OCI-LY3 (cell line): ENCODE results near the gene BABAM2.

Experiments used
- EZH2phosphoT487 ChIP-seq: fragments of 200-600 bp; shearing (Covaris generic); IDR thresholded peaks from 2 replicates; pipeline ENCODE4 v1.6.1; 2018; ENCODE audit warnings: antibody characterized with exemption, mixed run types, low read depth
- TF ChIP-seq, protein P1 (sequence below): fragments of 200-600, 300-600 bp; sonication (generic); IDR thresholded peaks from 2 replicates; pipeline ENCODE4 v1.5.1; 2014; ENCODE audit warnings: antibody characterized with exemption, low read length, low read depth

DNA sequence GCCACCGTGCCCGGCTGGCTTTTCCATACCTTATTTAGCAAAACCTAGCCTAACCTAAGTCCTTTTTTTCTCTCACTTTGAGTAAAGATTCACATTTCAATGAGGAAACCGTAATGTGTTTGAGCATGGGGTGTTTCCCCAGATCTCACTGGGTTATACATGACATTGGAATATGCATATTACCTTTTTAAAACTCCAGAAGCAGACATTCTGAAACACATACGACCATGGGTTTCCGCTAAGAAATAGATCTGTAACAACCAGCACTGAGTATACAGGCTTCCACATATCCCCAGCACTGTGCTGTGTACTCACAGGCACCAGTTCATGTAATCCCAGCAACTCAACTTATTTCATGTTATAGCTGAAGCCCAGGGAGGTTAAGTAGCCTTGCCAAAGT, 461.1 kb downstream of the BABAM2 start:
- TF ChIP-seq, protein P1, sequence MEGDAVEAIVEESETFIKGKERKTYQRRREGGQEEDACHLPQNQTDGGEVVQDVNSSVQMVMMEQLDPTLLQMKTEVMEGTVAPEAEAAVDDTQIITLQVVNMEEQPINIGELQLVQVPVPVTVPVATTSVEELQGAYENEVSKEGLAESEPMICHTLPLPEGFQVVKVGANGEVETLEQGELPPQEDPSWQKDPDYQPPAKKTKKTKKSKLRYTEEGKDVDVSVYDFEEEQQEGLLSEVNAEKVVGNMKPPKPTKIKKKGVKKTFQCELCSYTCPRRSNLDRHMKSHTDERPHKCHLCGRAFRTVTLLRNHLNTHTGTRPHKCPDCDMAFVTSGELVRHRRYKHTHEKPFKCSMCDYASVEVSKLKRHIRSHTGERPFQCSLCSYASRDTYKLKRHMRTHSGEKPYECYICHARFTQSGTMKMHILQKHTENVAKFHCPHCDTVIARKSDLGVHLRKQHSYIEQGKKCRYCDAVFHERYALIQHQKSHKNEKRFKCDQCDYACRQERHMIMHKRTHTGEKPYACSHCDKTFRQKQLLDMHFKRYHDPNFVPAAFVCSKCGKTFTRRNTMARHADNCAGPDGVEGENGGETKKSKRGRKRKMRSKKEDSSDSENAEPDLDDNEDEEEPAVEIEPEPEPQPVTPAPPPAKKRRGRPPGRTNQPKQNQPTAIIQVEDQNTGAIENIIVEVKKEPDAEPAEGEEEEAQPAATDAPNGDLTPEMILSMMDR = no peak
- TF ChIP-seq EZH2phosphoT487 = no peak
